WTC11 (cell line): ENCODE measurements around the gene PPP1R14C. TPM values are rescaled to one million over a fixed set of nuclear protein-coding genes. Genes with fewer than 3 reads are reported as not detected.
"Not testable (repeated sequence)": the region's sequence is repeated elsewhere in the genome, so short reads cannot be mapped to it uniquely, and the experiment has no call there.

Experiments used
- ATAC-seq: fragments of 200-7000 bp; cut with Tn5 transposase; 2 replicates; pipeline ENCODE4 v1.10.0; 2021; ENCODE audit warnings: mild to moderate bottlenecking, moderate library complexity
- CTCF ChIA-PET: fragments of 300-600 bp; sonication (Branson Sonifier 250); formaldehyde crosslinking; loops from one replicate; lab custom pipeline; 2021; ENCODE audit warnings: antibody characterized with exemption; lab: Charles Lee
- POLR2A ChIA-PET: fragments of 350-600 bp; sonication (Branson Sonifier 250); formaldehyde crosslinking; loops from one replicate; lab custom pipeline; 2021; ENCODE audit warnings: antibody characterized with exemption; lab: Charles Lee
- DNase-seq: peaks from one replicate; pipeline ENCODE4 v3.0.0; 2021; ENCODE audit warnings: low spot score
- H3K27ac Mint-ChIP-seq: 2 replicates; pipeline ENCODE4 v1.8.0; 2021; ENCODE audit warnings: mixed read lengths
- H3K27me3 Mint-ChIP-seq: 2 replicates; pipeline ENCODE4 v1.8.0; 2021; ENCODE audit warnings: low read depth, mild to moderate bottlenecking, moderate library complexity, mixed read lengths
- H3K36me3 Mint-ChIP-seq: 2 replicates; pipeline ENCODE4 v1.8.0; 2021; ENCODE audit warnings: mixed read lengths
- H3K4me1 Mint-ChIP-seq: 2 replicates; pipeline ENCODE4 v1.8.0; 2022; ENCODE audit warnings: mixed read lengths
- H3K4me3 Mint-ChIP-seq: 2 replicates; pipeline ENCODE4 v1.8.0; 2021; ENCODE audit warnings: mild to moderate bottlenecking, moderate library complexity, mixed read lengths
- H3K9me3 Mint-ChIP-seq: 2 replicates; pipeline ENCODE4 v1.8.0; 2021; ENCODE audit warnings: mixed read lengths
- CBFB ChIP-seq: sonication (generic); formaldehyde crosslinking; IDR thresholded peaks from 2 replicates; pipeline ENCODE4 v1.8.1; 2022; ENCODE audit warnings: mild to moderate bottlenecking, low read depth, missing genetic modification reagents
- EMX1 ChIP-seq: fragments of 250-450 bp; sonication (Bioruptor Pico); IDR thresholded peaks from 2 replicates; pipeline ENCODE4 v1.8.0; 2021; ENCODE audit warnings: mild to moderate bottlenecking
- FOXP4 ChIP-seq: sonication (generic); formaldehyde crosslinking; IDR thresholded peaks from 2 replicates; pipeline ENCODE4 v1.8.0; 2022; ENCODE audit warnings: mild to moderate bottlenecking, missing genetic modification reagents
- IRF1 ChIP-seq: sonication (generic); formaldehyde crosslinking; IDR thresholded peaks from 2 replicates; pipeline ENCODE4 v1.8.0; 2023; ENCODE audit warnings: missing genetic modification reagents
- RELA ChIP-seq: sonication (generic); formaldehyde crosslinking; IDR thresholded peaks from 2 replicates; pipeline ENCODE4 v1.8.1; 2022; ENCODE audit warnings: missing genetic modification reagents, mild to moderate bottlenecking, borderline replicate concordance
- SMAD3 ChIP-seq: sonication (generic); formaldehyde crosslinking; IDR thresholded peaks from 2 replicates; pipeline ENCODE4 v1.8.0; 2022; ENCODE audit warnings: missing genetic modification reagents, mild to moderate bottlenecking, borderline replicate concordance
- STAT6 ChIP-seq: sonication (generic); formaldehyde crosslinking; conservative IDR thresholded peaks from 2 replicates; pipeline ENCODE4 v1.8.1; 2023; ENCODE audit warnings: mild to moderate bottlenecking, low read depth, missing genetic modification reagents, moderate library complexity
- TCF7 ChIP-seq: sonication (generic); formaldehyde crosslinking; IDR thresholded peaks from 2 replicates; pipeline ENCODE4 v1.8.0; 2022; ENCODE audit warnings: mild to moderate bottlenecking, low read depth, missing genetic modification reagents, moderate library complexity
- TP53 ChIP-seq: sonication (generic); formaldehyde crosslinking; IDR thresholded peaks from 2 replicates; pipeline ENCODE4 v1.8.1; 2023; ENCODE audit warnings: mild to moderate bottlenecking, missing genetic modification reagents
- ZNF219 ChIP-seq: sonication (generic); formaldehyde crosslinking; IDR thresholded peaks from 2 replicates; pipeline ENCODE4 v1.8.0; 2023; ENCODE audit warnings: missing genetic modification reagents, mild to moderate bottlenecking, borderline replicate concordance
- ZNF232 ChIP-seq: sonication (generic); formaldehyde crosslinking; IDR thresholded peaks from 2 replicates; pipeline ENCODE4 v1.8.0; 2022; ENCODE audit warnings: mild to moderate bottlenecking, missing genetic modification reagents
- total RNA-seq: library from RNA; stranded (reverse); gene quantifications from 3 replicates; pipeline ENCODE4 v1.2.3, GENCODE V29; 2021
- TF ChIP-seq, protein P1 (sequence below): sonication (generic); formaldehyde crosslinking; IDR thresholded peaks from 2 replicates; pipeline ENCODE4 v1.8.0; 2022; ENCODE audit warnings: mild to moderate bottlenecking, missing genetic modification reagents
- TF ChIP-seq, protein P2 (sequence below): sonication (generic); formaldehyde crosslinking; IDR thresholded peaks from 2 replicates; pipeline ENCODE4 v1.8.1; 2022; ENCODE audit warnings: low read depth, missing genetic modification reagents, borderline replicate concordance

Gene PPP1R14C
- total RNA-seq, 1 experiment from 2014 or later, result 1.1 TPM

- Mint-ChIP-seq H3K9me3 (peaks cover 13% of the 10 kb centered on the region), H3K27ac (no peak overlapping the region), H3K4me1 (no peaks in the 10 kb centered on the region), H3K4me3 (no peak overlapping the region), H3K27me3 (no peaks in the 10 kb centered on the region; the same call in 1 of the 2 replicates), H3K36me3 (no peaks in the 10 kb centered on the region)
- ChIA-PET CTCF (no interaction called here), POLR2A (no interaction called here)
- no peak for TF ChIP-seq TP53 (CRISPR knock-in tag)
- TF ChIP-seq FOXP4 (CRISPR knock-in tag), result no peak
- TF ChIP-seq, protein P1, sequence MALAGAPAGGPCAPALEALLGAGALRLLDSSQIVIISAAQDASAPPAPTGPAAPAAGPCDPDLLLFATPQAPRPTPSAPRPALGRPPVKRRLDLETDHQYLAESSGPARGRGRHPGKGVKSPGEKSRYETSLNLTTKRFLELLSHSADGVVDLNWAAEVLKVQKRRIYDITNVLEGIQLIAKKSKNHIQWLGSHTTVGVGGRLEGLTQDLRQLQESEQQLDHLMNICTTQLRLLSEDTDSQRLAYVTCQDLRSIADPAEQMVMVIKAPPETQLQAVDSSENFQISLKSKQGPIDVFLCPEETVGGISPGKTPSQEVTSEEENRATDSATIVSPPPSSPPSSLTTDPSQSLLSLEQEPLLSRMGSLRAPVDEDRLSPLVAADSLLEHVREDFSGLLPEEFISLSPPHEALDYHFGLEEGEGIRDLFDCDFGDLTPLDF (CRISPR knock-in tag), result no peak
- no peak for TF ChIP-seq TCF7 (CRISPR knock-in tag)
- TF ChIP-seq SMAD3 (CRISPR knock-in tag), result no peak
- TF ChIP-seq RELA, result no peak
- TF ChIP-seq EMX1 (CRISPR knock-in tag), result no peak
- TF ChIP-seq STAT6, result no peak
- no peak for TF ChIP-seq ZNF232 (CRISPR knock-in tag)
- TF ChIP-seq, protein P2, sequence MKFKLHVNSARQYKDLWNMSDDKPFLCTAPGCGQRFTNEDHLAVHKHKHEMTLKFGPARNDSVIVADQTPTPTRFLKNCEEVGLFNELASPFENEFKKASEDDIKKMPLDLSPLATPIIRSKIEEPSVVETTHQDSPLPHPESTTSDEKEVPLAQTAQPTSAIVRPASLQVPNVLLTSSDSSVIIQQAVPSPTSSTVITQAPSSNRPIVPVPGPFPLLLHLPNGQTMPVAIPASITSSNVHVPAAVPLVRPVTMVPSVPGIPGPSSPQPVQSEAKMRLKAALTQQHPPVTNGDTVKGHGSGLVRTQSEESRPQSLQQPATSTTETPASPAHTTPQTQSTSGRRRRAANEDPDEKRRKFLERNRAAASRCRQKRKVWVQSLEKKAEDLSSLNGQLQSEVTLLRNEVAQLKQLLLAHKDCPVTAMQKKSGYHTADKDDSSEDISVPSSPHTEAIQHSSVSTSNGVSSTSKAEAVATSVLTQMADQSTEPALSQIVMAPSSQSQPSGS, result no peak
- TF ChIP-seq IRF1, result no peak
- ATAC-seq (no peak), DNase-seq (no peak)
Observed at GRCh38 chr6:150238846-150239407, 96.1 kb downstream of the PPP1R14C start.

- H3K27me3 Mint-ChIP-seq, H3K4me1 Mint-ChIP-seq, H3K4me3 Mint-ChIP-seq, H3K36me3 Mint-ChIP-seq, CTCF ChIA-PET, DNase-seq, ATAC-seq, H3K27ac Mint-ChIP-seq: not testable (repeated sequence)
- H3K9me3 Mint-ChIP-seq, result peaks cover 13% of the 10 kb centered on the region
- POLR2A ChIA-PET, result interaction anchor here (0.9 kb wide), 1 partner anchor 8 kb away, joined by 3 read pairs; no protein-coding TSS in a partner anchor
Observed at GRCh38 chr6:150241756-150242155, 98.9 kb downstream of the PPP1R14C start.

DNA sequence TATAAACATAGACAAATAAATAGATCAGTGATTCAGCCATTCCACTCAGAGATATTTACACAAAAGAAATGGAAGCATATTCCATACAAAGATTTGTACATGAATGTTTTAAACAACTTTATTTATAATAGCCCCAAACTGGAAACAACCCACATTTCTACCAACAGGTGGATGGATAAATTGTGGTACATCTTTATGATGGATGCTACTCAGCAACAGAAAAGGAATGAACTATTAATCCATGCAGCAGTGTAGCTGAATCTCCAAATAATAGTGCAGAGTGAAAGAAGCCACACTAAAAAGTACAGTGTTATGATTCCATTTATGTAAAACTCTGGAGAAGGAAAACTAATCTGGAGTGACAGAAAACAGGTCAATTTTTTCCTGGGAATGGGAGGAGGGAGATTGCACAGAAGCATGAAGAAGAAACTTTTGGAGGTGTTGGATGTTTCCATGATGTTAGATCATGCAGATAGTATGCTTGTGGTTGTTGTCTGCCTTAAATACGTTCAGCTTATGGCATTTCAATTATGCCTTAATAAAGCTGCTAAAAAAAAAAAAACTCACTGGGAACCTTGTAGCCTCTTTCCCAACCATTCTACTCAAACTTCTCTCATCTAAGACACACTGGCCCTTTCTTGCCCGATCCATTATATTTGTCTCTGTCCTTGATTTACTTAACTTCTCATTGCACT is 100.9 kb downstream of the PPP1R14C start:
- no peak for ATAC-seq
- peaks cover 8% of the 10 kb centered on the region for H3K36me3 Mint-ChIP-seq

More for the DNA sequence above, 100.9 kb downstream of the PPP1R14C start:
- TF ChIP-seq CBFB (no peak), ZNF219 (CRISPR knock-in tag) (no peak)
- Mint-ChIP-seq H3K9me3 (peaks cover 31% of the 10 kb centered on the region), H3K27ac (no peak overlapping the region), H3K27me3 (no peaks in the 10 kb centered on the region; the same call in 1 of the 2 replicates), H3K4me1 (no peaks in the 10 kb centered on the region), H3K4me3 (no peak overlapping the region)
- CTCF ChIA-PET, result no interaction called here
- no peak for DNase-seq
- POLR2A ChIA-PET, result interaction anchor here (0.7 kb wide), 1 partner anchor 541 kb away, joined by 5 read pairs; no protein-coding TSS in a partner anchor
